ENCODE results near the gene CPT1A. TPM values are rescaled to one million over a fixed set of nuclear protein-coding genes. Genes with fewer than 3 reads are reported as not detected.

CPT1A gene
- total RNA-seq, 2 experiments from 2014 or later: 28.8 to 32.9 TPM

GRCh38 chr11:68808787-68809186 lies 32.9 kb downstream of the CPT1A start:
- Mint-ChIP-seq H3K36me3 (peaks cover 3% of the 10 kb centered on the region), H3K4me3 (no peak overlapping the region), H3K9me3 (no peaks in the 10 kb centered on the region), H3K4me1 (ENCODE audit: low read depth) (no peaks in the 10 kb centered on the region), H3K27me3 (no peaks in the 10 kb centered on the region), H3K27ac (no peak overlapping the region)
- ChIA-PET CTCF (no interaction called here), POLR2A (no interaction called here)
- DNase-seq: no peak
- intact Hi-C loops (cut with micrococcal nuclease): no loop called here

DNA sequence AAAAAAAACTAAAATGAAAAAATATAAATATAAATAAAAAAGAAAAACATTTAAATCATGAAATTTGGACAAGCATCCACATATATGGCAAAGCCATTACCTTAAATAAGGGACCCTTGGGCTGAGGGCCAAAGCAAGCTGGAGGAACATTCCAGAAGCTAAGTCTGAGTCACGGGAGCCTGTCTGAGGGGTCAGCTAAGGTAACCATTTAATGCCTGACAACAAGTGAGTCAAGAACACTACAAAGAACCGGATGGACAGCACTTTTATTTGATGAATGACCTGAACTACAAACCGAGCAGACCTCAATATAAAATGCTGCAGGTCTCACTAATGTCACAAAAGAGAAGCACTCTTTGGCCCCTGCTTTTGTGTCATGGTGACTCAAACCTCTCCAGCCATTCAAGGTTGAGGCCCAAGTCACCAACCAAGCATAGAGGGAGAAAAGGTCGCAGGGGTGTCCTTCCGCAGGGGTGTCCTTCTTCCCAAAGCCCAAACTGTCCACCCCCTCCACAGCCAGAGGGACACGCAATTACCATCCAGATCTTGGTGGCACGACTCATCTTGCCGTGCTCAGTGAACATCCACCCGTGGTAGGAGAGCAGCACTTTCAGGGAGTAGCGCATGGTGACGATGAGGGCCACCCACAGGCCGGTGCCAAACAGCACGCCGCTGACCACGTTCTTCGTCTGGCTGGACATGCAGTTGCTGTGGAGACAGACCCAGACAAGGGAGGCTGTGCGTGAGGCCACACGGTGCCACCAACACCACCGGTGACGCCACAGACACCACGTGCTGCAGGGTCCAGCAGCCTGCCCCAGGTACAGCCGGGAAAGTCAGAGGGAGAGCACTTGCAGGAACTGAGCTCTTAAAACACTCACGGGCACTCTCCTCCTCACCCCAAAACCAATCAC lies 34.5 kb downstream of the CPT1A start:
- Mint-ChIP-seq H3K9me3 (no peaks in the 10 kb centered on the region), H3K36me3 (peaks cover 3% of the 10 kb centered on the region), H3K4me1 (ENCODE audit: low read depth) (no peaks in the 10 kb centered on the region), H3K27me3 (no peaks in the 10 kb centered on the region), H3K4me3 (no peak overlapping the region), H3K27ac (no peak overlapping the region)
- CTCF ChIA-PET: interaction anchor here (1.6 kb wide), 1 partner anchor 9 kb away, joined by 7 read pairs; no protein-coding TSS in a partner anchor
- intact Hi-C loops (cut with micrococcal nuclease): no loop called here
- DNase-seq: no peak
- POLR2A ChIA-PET: no interaction called here

DNA sequence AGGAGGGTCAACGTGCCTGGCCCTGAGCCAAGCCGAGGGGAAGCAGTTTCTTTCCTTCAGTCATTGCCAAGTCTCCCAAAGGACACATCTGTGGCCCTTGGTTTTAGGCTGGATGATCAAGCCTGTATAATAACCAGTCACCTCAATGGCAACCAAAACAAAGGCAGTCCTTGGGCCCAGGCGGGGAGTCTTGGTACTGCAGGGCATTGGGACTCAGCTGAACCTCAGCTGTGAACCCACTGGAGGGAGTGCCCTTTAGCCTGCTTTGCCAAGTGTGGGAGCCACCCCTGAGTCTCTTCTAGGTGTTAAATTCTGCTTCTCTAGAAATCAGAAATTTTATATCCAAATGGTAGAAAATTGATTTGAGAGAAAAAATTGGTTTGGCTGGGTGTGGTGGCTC lies 36.9 kb downstream of the CPT1A start:
- H3K4me3 Mint-ChIP-seq: no peak overlapping the region
- H3K4me1 Mint-ChIP-seq (ENCODE audit: low read depth): no peaks in the 10 kb centered on the region
- H3K27me3 Mint-ChIP-seq: no peaks in the 10 kb centered on the region
- no peaks in the 10 kb centered on the region for H3K9me3 Mint-ChIP-seq
- intact Hi-C loops (cut with micrococcal nuclease): no loop called here
- no peak overlapping the region for H3K27ac Mint-ChIP-seq
- DNase-seq: no peak
- POLR2A ChIA-PET: no interaction called here
- CTCF ChIA-PET: no interaction called here
- H3K36me3 Mint-ChIP-seq: peaks cover 5% of the 10 kb centered on the region

DNA sequence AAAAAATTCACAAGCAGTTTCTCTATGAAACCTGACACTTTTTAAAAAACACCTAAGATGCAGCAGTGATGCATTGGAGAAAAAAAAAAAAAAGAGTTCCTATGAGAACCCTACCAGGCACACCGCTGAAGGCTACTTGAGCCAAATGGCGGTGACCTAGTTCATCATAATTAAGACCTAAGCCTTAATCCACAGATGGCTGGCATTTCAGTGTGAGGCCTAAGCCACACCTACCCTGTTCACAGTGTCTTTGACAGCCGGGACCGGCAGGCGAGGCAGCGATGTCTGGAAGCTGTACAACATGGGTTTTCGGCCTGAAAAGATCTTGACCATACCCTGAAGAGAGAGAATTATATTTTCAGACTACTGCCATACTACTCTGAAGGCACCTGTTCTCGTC lies 38.0 kb downstream of the CPT1A start:
- no peaks in the 10 kb centered on the region for H3K4me1 Mint-ChIP-seq (ENCODE audit: low read depth)
- H3K27me3 Mint-ChIP-seq: no peaks in the 10 kb centered on the region
- intact Hi-C loops (cut with micrococcal nuclease): no loop called here
- no peak overlapping the region for H3K27ac Mint-ChIP-seq
- no peaks in the 10 kb centered on the region for H3K9me3 Mint-ChIP-seq
- no peak overlapping the region for H3K4me3 Mint-ChIP-seq
- H3K36me3 Mint-ChIP-seq: peaks cover 9% of the 10 kb centered on the region
- POLR2A ChIA-PET: no interaction called here
- CTCF ChIA-PET: interaction anchor here (0.6 to 0.7 kb wide), 3 partner anchors 21 to 597 kb away, joined by 3 read pairs; no protein-coding TSS in a partner anchor
- no peak for DNase-seq

GRCh38 chr11:68798221-68798813 lies 43.4 kb downstream of the CPT1A start:
- Mint-ChIP-seq H3K27ac (no peak overlapping the region), H3K4me1 (ENCODE audit: low read depth) (no peaks in the 10 kb centered on the region), H3K9me3 (no peaks in the 10 kb centered on the region), H3K36me3 (peaks cover 20% of the 10 kb centered on the region), H3K4me3 (no peak overlapping the region), H3K27me3 (no peaks in the 10 kb centered on the region)
- peak; percentile 53 for DNase-seq
- POLR2A ChIA-PET: no interaction called here
- intact Hi-C loops (cut with micrococcal nuclease): no loop called here
- CTCF ChIA-PET: interaction anchor here (0.6 to 3.1 kb wide), 16 partner anchors 8 to 215 kb away, joined by 3 to 29 read pairs (median 4); no protein-coding TSS in a partner anchor

DNA sequence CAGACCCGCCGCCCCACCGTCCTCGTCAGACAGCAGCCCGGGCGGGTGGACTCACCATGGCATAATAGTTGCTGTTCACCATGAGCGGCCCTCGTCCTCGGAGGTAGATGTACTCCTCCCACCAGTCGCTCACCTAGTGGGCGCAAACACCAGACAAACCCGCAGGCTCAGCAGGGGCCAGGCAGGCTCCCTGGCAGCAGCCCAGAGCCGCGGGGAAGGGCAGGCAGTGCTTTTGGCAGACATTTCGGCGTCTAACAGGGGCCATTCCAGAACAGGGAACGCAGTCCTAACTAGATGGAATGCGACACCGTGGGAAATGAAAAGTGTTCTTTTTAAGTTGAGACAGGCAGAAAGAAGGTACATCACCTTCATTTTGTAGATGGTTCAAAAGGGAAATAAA lies 44.9 kb downstream of the CPT1A start:
- intact Hi-C loops (cut with micrococcal nuclease): no loop called here

GRCh38 chr11:68792400-68792966 lies 49.2 kb downstream of the CPT1A start:
- CTCF ChIA-PET: no interaction called here
- no peak overlapping the region for H3K4me3 Mint-ChIP-seq
- no peaks in the 10 kb centered on the region for H3K27me3 Mint-ChIP-seq
- peaks cover 23% of the 10 kb centered on the region for H3K36me3 Mint-ChIP-seq
- H3K27ac Mint-ChIP-seq: no peak overlapping the region
- no peaks in the 10 kb centered on the region for H3K9me3 Mint-ChIP-seq
- intact Hi-C loops (cut with micrococcal nuclease): no loop called here
- no peak for DNase-seq
- POLR2A ChIA-PET: no interaction called here
- H3K4me1 Mint-ChIP-seq (ENCODE audit: low read depth): no peaks in the 10 kb centered on the region

More for the DNA sequence above, 44.9 kb downstream of the CPT1A start:
- CTCF ChIA-PET: interaction anchor here (2.1 to 3.1 kb wide), 3 partner anchors 10 to 47 kb away, joined by 6 to 29 read pairs (median 16); no protein-coding TSS in a partner anchor
- Mint-ChIP-seq H3K4me1 (ENCODE audit: low read depth) (no peaks in the 10 kb centered on the region), H3K9me3 (no peaks in the 10 kb centered on the region), H3K36me3 (peaks cover 25% of the 10 kb centered on the region), H3K4me3 (no peak overlapping the region), H3K27ac (no peak overlapping the region), H3K27me3 (no peaks in the 10 kb centered on the region)
- POLR2A ChIA-PET: no interaction called here
- no peak for DNase-seq

GRCh38 chr11:68784653-68785052 lies 57.1 kb downstream of the CPT1A start:
- no peak for DNase-seq
- Mint-ChIP-seq H3K27ac (no peak overlapping the region), H3K4me3 (no peak overlapping the region), H3K36me3 (peaks cover 15% of the 10 kb centered on the region), H3K4me1 (ENCODE audit: low read depth) (no peaks in the 10 kb centered on the region), H3K9me3 (no peaks in the 10 kb centered on the region), H3K27me3 (no peaks in the 10 kb centered on the region)
- ChIA-PET CTCF (interaction anchor here (3.9 kb wide), 1 partner anchor 13 kb away, joined by 16 read pairs; no protein-coding TSS in a partner anchor), POLR2A (interaction anchor here (0.7 kb wide), 1 partner anchor 73 kb away, joined by 3 read pairs; no protein-coding TSS in a partner anchor)
- intact Hi-C loops (cut with micrococcal nuclease): no loop called here

DNA sequence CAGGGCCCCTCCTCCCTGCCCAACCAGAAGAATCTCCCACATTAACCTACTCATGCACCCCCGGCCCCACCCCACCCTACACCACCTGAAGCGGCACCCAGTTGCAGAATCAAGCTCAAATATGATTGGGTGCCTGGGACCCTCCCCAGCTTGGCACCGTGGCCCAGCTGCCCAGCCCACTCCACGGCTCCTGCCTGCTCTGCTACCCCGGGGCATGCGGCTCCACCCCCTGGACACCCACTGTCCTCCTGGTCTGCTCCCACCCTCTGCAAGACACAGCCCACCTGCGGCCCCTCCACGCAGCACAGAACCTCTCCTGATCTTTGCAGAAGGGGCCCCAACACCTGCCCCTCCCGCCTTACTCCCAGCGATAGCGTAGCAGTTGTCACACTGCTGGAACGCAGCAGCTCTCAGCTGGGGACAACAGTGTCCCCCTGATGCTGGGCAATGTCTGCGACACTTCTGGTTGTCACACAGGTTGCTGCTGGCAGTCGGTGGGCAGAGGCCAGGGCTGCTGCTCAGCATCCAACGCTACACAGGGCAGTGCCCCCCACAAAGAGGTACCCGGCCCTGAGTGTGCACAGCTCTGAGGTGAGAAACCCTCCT lies 58.4 kb downstream of the CPT1A start:
- CTCF ChIA-PET: no interaction called here
- DNase-seq: no peak
- H3K27me3 Mint-ChIP-seq: no peaks in the 10 kb centered on the region
- no peaks in the 10 kb centered on the region for H3K4me1 Mint-ChIP-seq (ENCODE audit: low read depth)
- H3K4me3 Mint-ChIP-seq: no peak overlapping the region
- POLR2A ChIA-PET: no interaction called here
- H3K36me3 Mint-ChIP-seq: peaks cover 19% of the 10 kb centered on the region
- no peaks in the 10 kb centered on the region for H3K9me3 Mint-ChIP-seq
- no peak overlapping the region for H3K27ac Mint-ChIP-seq
- intact Hi-C loops (cut with micrococcal nuclease): no loop called here

DNA sequence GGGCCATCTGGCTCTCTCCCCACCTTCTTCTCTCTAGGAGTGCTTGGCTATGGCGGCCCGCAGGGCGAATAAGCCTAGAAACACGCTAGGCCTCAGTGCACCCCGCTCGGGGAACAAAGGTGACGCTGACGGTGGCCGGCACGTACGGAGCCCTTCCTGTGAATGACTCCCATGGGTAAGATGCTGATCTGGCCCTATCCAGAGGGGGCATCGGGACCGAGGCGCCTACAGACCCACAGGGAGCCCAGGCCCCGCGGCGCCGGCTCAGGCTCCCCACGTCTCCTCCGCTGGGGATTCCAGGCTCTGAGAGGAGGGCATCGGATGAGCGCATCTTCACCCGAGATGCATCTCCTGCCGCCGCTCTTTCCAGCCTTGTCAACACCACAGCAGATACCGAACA lies 59.0 kb downstream of the CPT1A start:
- Mint-ChIP-seq H3K4me3 (no peak overlapping the region), H3K36me3 (peaks cover 24% of the 10 kb centered on the region), H3K27ac (no peak overlapping the region), H3K9me3 (no peaks in the 10 kb centered on the region), H3K4me1 (ENCODE audit: low read depth) (no peaks in the 10 kb centered on the region), H3K27me3 (no peaks in the 10 kb centered on the region)
- CTCF ChIA-PET: no interaction called here
- POLR2A ChIA-PET: no interaction called here
- DNase-seq: no peak
- intact Hi-C loops (cut with micrococcal nuclease): no loop called here

DNA sequence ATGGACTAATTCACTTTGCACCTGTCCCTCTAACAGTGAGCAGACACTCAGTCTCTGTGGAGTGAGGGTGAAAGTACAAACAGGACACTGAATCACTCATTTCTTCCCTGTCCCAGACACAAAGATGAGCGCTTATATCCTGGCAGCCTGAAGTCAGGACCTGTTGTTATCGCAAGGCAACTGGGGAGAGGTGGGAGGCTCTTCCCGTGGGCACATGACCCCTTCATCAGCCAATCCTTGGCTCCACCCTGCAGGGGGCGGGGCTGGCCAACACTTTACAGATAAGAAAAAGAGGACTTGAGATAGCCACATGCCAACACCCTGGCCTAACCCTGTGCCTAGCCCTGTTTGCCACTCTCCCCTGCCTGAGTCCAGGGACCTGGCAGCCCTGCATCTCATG lies 60.9 kb downstream of the CPT1A start:
- intact Hi-C loops (cut with micrococcal nuclease): no loop called here
- Mint-ChIP-seq H3K9me3 (no peaks in the 10 kb centered on the region), H3K27me3 (no peaks in the 10 kb centered on the region), H3K4me3 (no peak overlapping the region), H3K27ac (no peak overlapping the region), H3K36me3 (peaks cover 27% of the 10 kb centered on the region), H3K4me1 (ENCODE audit: low read depth) (no peaks in the 10 kb centered on the region)
- ChIA-PET POLR2A (no interaction called here), CTCF (interaction anchor here (0.6 kb wide), 1 partner anchor 153 kb away, joined by 3 read pairs; no protein-coding TSS in a partner anchor)
- DNase-seq: peak; percentile 14

GRCh38 chr11:68778205-68778604 lies 63.5 kb downstream of the CPT1A start:
- CTCF ChIA-PET: interaction anchor here (0.8 kb wide), 1 partner anchor 66 kb away, joined by 3 read pairs; no protein-coding TSS in a partner anchor
- Mint-ChIP-seq H3K4me3 (no peak overlapping the region), H3K4me1 (ENCODE audit: low read depth) (no peaks in the 10 kb centered on the region), H3K27me3 (no peaks in the 10 kb centered on the region), H3K36me3 (peaks cover 34% of the 10 kb centered on the region), H3K27ac (no peak overlapping the region), H3K9me3 (no peaks in the 10 kb centered on the region)
- intact Hi-C loops (cut with micrococcal nuclease): no loop called here
- no peak for DNase-seq
- POLR2A ChIA-PET: no interaction called here

Measured in activated CD4-positive, alpha-beta memory T cell treated with anti-CD3 and anti-CD28 coated beads for 36 hours (primary cell).